ENCODE data around the gene CYP2W1. TPM values are rescaled to one million over a fixed set of nuclear protein-coding genes. Genes with fewer than 3 reads are reported as not detected.
A peak's percentile ranks its signal among the peaks of the same experiment; 100 is the strongest.

CYP2W1 gene
- total RNA-seq, 4 donors from 2014 or later = not detected

DNA sequence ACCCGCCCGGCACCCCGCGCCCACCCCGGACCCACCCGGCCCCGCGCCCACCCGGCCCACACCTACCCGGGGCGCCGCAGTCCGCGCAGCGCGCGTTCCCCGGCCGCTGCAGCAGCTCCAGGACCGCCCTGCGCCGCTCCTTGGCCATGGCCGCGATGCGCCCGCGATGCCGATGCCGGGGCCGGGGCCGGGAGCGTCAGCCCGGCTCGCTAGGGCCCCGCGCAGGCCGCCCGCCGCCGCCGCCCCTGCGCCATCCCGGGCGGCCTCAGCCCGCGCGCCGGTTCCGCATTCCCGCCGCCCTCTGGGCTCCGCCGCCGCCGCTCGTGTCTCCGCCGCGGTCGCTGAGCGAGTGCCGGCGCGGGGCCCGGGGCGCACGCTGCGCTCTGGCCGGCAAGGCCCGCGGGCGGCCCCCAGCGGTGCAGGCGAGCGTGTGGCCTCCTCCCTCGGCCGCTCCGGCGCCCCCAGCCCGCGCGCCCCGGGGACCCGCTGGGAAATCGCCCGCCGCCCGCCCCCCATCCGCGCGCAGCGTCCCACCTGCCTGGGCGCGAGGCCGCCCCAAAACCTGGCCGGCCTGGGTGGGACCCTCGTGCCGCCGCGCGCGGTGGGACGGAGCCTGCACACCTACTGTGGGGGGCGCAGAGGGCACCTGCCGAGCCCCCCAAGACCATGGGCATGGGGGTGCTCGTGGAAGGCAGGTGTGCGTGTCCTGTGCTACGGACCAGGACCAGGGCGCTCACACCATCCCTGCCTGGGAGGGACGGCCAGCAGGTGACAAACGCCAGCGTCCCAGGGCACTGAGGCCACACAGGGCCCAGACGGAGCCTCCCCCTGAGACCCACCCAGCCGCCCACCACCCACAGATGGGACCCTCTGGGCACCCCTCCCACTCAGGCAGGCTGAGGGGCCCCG, 28.4 kb upstream of the CYP2W1 start, which contains the start of gene ADAP1:
Gene ADAP1, minus strand, starts transcription at position 351 of the 909 bp plus-strand sequence. Its CDS starts 203 bp downstream, at position 148.
- no peaks in the 10 kb centered on the region for H3K9me3 ChIP-seq
- TF ChIP-seq POLR2A (IDR thresholded peaks at IDR 0.05) (peak in 1 of 2 donors; percentile 46), EP300 (IDR thresholded peaks at IDR 0.05) (no peak), POLR2AphosphoS5 (IDR thresholded peaks at IDR 0.05) (no peak)
- TF ChIP-seq, protein P1, sequence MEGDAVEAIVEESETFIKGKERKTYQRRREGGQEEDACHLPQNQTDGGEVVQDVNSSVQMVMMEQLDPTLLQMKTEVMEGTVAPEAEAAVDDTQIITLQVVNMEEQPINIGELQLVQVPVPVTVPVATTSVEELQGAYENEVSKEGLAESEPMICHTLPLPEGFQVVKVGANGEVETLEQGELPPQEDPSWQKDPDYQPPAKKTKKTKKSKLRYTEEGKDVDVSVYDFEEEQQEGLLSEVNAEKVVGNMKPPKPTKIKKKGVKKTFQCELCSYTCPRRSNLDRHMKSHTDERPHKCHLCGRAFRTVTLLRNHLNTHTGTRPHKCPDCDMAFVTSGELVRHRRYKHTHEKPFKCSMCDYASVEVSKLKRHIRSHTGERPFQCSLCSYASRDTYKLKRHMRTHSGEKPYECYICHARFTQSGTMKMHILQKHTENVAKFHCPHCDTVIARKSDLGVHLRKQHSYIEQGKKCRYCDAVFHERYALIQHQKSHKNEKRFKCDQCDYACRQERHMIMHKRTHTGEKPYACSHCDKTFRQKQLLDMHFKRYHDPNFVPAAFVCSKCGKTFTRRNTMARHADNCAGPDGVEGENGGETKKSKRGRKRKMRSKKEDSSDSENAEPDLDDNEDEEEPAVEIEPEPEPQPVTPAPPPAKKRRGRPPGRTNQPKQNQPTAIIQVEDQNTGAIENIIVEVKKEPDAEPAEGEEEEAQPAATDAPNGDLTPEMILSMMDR (IDR thresholded peaks at IDR 0.05) = peak in 2 of 4 experiments; percentile 43 to 46
- peaks cover 0 to 45% (median 12%) of the 10 kb centered on the region in 3 donors for H3K4me1 ChIP-seq
- WGBS, 2 donors (ENCODE audit: low coverage in 1 of 2) = no CpG with 5 or more reads among the region's 115 CpGs
- H3K27ac ChIP-seq = peak within 1 kb of the TSS; percentile 66 to 97 (median 92)
- peaks cover 18% of the 10 kb centered on the region for H3K27me3 ChIP-seq
- H3K36me3 ChIP-seq = no peaks in the 10 kb centered on the region
- ATAC-seq = peak; percentile 55
- H3K4me3 ChIP-seq = peak within 1 kb of the TSS; percentile 33 to 80

DNA sequence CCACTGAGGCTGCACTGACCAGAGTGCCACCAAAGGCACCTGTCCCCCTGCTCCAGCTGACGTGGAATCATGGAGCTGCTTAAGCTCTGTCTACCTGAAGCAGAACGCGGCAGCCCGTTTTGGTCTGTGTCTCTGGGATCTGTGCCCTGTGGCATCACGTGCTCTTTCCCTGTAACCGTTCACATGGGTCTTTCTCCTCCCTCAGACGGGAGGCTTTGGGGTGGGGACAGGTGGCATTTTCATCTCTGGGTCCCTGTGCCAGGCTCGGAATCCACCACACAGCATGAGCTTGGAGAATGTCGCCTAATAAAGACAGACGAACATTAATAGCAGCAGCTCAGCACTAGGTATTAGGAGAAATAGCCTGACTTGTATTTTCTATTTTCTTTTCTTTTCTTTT, 26.9 kb upstream of the CYP2W1 start:
- no peak for ATAC-seq
- Histone ChIP-seq H3K9me3 (no peaks in the 10 kb centered on the region), H3K27me3 (peaks cover 18% of the 10 kb centered on the region), H3K4me1 (peaks cover 0 to 40% (median 12%) of the 10 kb centered on the region in 3 donors), H3K36me3 (no peaks in the 10 kb centered on the region), H3K27ac (peak overlapping the region in 3 of 4 donors; percentile 92 to 97 (median 93)), H3K4me3 (no peak overlapping the region)
- TF ChIP-seq, protein P1 (IDR thresholded peaks at IDR 0.05) = no peak
- TF ChIP-seq POLR2AphosphoS5 (IDR thresholded peaks at IDR 0.05) (no peak), POLR2A (IDR thresholded peaks at IDR 0.05) (no peak), EP300 (IDR thresholded peaks at IDR 0.05) (no peak)
- WGBS, 2 donors (ENCODE audit: low coverage in 1 of 2) = 76 to 78% methylated on average over 3 to 6 of the region's 10 CpGs

DNA sequence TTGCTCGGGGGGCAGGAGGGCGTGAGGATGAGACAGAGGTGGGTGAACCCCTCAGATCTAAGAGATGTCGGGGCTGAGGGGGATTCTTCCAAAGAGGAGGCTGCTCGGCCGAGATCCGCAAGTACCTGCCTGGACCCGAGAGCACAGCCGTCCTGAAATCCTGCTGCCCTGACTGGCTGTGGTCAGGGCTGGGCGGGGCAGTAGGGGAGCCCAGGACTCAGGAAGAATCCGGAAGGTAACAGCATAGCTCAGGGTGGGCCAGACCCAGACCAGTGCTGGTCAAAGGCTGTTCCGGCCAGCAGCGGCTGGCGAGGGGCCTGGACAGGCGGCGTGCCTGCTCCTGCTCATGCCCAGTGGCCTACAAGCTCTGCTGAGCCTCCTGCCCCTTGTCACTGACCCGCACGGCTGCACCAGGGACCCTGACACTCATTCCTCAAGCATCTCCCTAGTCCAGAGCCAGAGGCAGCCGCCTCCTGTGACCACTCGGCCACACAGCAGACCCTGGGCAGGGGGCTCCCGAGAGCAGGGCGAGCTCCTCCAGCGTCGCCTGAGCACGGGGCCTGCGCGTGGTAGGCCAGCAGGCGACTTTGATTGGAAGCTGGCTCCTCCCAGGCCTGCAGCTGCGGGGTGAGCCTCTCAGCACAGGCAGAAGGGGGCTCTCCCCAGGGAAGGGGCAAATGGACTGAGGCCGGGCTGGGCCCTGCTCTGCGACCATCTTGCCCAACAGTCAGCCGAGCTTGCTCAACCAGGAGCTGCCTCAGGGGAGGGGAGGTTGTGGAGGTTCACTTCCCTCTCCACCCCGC, 25.4 kb upstream of the CYP2W1 start:
- Histone ChIP-seq H3K27me3 (peaks cover 13% of the 10 kb centered on the region), H3K9me3 (no peaks in the 10 kb centered on the region), H3K4me3 (no peak overlapping the region), H3K36me3 (no peaks in the 10 kb centered on the region), H3K4me1 (peaks cover 0 to 40% (median 12%) of the 10 kb centered on the region in 3 donors), H3K27ac (no peak overlapping the region)
- WGBS, 2 donors (ENCODE audit: low coverage in 1 of 2) = 30 to 71% methylated on average over 2 to 8 of the region's 32 CpGs
- TF ChIP-seq, protein P1 (IDR thresholded peaks at IDR 0.05) = no peak
- TF ChIP-seq EP300 (IDR thresholded peaks at IDR 0.05) = no peak
- no peak for TF ChIP-seq POLR2A (IDR thresholded peaks at IDR 0.05)
- TF ChIP-seq POLR2AphosphoS5 (IDR thresholded peaks at IDR 0.05) = no peak
- no peak for ATAC-seq

DNA sequence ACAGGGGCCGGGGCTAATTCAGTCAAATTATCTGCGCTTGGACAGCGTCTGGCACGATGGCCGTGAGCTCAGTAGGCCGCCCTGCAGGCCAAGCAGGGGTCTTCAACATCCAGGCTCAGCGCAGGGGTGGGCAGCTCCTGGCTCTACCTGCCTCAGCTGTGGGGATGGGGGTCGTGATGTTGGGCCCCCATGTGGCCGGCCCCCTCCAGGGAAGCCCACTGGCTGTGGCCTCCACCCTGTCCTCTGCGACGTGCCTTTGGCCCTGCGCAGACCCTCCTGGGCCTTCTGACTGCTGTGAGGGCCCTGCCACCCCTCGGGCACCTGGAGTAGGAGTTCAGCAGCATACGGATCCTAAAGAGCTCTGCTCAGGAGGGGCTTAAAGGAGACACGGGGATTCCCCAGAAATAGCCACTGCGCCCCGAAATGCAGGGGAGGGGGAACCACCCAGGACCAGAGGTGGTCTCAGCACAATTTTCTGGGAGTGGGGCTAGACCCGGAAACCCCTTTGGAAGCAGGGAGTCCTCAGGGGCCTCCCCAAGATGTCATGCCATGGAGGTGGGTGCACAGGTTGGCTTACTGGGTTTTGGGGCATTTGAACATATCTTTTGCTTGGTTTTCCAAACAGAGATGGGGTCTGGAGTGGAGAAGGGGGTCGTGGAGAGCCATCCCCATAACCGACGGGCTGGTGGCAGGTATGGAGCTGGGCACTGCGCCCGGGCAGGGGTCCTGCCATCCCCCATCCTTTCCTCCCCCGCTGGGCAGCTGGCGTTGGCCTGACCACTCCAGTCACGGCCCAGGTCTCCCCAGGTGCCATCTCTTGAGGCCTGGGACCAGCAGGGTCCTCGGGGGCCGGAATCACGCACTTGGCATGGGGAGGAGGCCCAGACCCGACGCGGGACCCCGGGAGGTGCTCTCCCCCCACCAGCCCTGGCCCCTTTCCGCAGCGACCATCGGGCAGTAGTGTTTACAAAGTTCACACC, 24.5 kb upstream of the CYP2W1 start:
- Histone ChIP-seq H3K4me1 (peaks cover 0 to 40% (median 12%) of the 10 kb centered on the region in 3 donors), H3K9me3 (no peaks in the 10 kb centered on the region), H3K4me3 (no peak overlapping the region), H3K27ac (no peak overlapping the region), H3K27me3 (peaks cover 8% of the 10 kb centered on the region), H3K36me3 (no peaks in the 10 kb centered on the region)
- no CpG with 5 or more reads among the region's 36 CpGs for WGBS, 2 donors (ENCODE audit: low coverage in 1 of 2)
- ATAC-seq = no peak
- TF ChIP-seq, protein P1 (IDR thresholded peaks at IDR 0.05) = no peak
- TF ChIP-seq POLR2AphosphoS5 (IDR thresholded peaks at IDR 0.05) = no peak
- TF ChIP-seq EP300 (IDR thresholded peaks at IDR 0.05) = no peak
- no peak for TF ChIP-seq POLR2A (IDR thresholded peaks at IDR 0.05)

All from gastroesophageal sphincter (tissue), 4 donors.